H1 (cell line): ENCODE data around the gene SLC13A5. TPM values are rescaled to one million over a fixed set of nuclear protein-coding genes. Genes with fewer than 3 reads are reported as not detected.

Experiments used
- CTCF ChIA-PET: fragments of 300-600 bp; sonication (Branson Sonifier 250); formaldehyde crosslinking; loops from one replicate; lab custom pipeline; 2021; ENCODE audit not compliant: partially characterized antibody; lab: Charles Lee
- POLR2A ChIA-PET: fragments of 300-600 bp; sonication (Branson Sonifier 250); formaldehyde crosslinking; loops from one replicate; lab custom pipeline; 2021; ENCODE audit warnings: inconsistent platforms; ENCODE audit not compliant: partially characterized antibody; lab: Charles Lee
- DNase-seq, 2 experiments: peaks; one replicate each; pipeline versions ENCODE4 v3.0.0 to v3.0.0-alpha.2; 2010 to 2022; ENCODE audit warnings: low spot score in 2 of 2, low read depth in 1 of 2, mixed read lengths in 1 of 2
- FAIRE-seq: peaks from 2 replicates; lab custom pipeline; 2011; peaks lifted over from hg19 to GRCh38; lab: Jason Lieb, UNC
- H2AFZ ChIP-seq: 2 replicates; pipeline ENCODE4 v1.8.1; 2012; ENCODE audit warnings: low read length, inconsistent platforms
- H2AK5ac ChIP-seq: 2 replicates; pipeline ENCODE4 v1.6.1; 2013; ENCODE audit warnings: low read depth, low read length
- H2BK120ac ChIP-seq: replicated peaks from 2 replicates; pipeline ENCODE3; 2013; ENCODE audit warnings: low read depth, low read length, inconsistent platforms
- H2BK12ac ChIP-seq: 2 replicates; pipeline ENCODE4 v1.6.1; 2013; ENCODE audit warnings: low read depth, low read length
- H2BK15ac ChIP-seq: 2 replicates; pipeline ENCODE4 v1.6.1; 2013; ENCODE audit warnings: low read length
- H2BK20ac ChIP-seq: 2 replicates; pipeline ENCODE4 v1.6.1; 2013; ENCODE audit warnings: low read length
- H2BK5ac ChIP-seq: 2 replicates; pipeline ENCODE4 v1.6.1; 2013; ENCODE audit warnings: low read depth, low read length
- H3K14ac ChIP-seq: 2 replicates; pipeline ENCODE4 v1.6.1; 2013; ENCODE audit warnings: inconsistent platforms; ENCODE audit not compliant: insufficient read length
- H3K18ac ChIP-seq: 2 replicates; pipeline ENCODE4 v1.6.1; 2013; ENCODE audit warnings: low read length; ENCODE audit errors: extremely low read depth
- H3K23ac ChIP-seq: 2 replicates; pipeline ENCODE4 v1.6.1; 2013; ENCODE audit warnings: inconsistent platforms; ENCODE audit not compliant: insufficient read length
- H3K23me2 ChIP-seq: 2 replicates; pipeline ENCODE4 v1.6.1; 2013; ENCODE audit warnings: low read depth, low read length
- H3K27ac ChIP-seq: 2 replicates; pipeline ENCODE4 v1.6.1; 2011; ENCODE audit warnings: low read depth, low read length, inconsistent platforms
- H3K27me3 ChIP-seq, 4 experiments: replicated peaks in 1 of 4; 1 replicate in 1 of 4; 2 replicates in 3 of 4; pipeline versions ENCODE4 v1.6.1 to v1.8.1; 2011 to 2013; ENCODE audit warnings: low read length in 3 of 4, mild to moderate bottlenecking in 3 of 4, inconsistent platforms in 2 of 4, mixed read lengths in 2 of 4, moderate library complexity in 1 of 4; ENCODE audit not compliant: control insufficient read depth in 3 of 4, insufficient read depth in 3 of 4; ENCODE audit errors: extremely low read depth in 1 of 4
- H3K36me3 ChIP-seq, 4 experiments: 2 replicates each; pipeline versions ENCODE4 v1.6.1 to v1.8.1; 2011 to 2013; ENCODE audit warnings: mild to moderate bottlenecking in 4 of 4, low read length in 3 of 4, moderate library complexity in 2 of 4, control low read depth in 1 of 4, inconsistent platforms in 1 of 4; ENCODE audit not compliant: insufficient read depth in 4 of 4, control insufficient read depth in 2 of 4
- H3K4ac ChIP-seq: replicated peaks from 2 replicates; pipeline ENCODE3; 2013; ENCODE audit warnings: low read length, low read depth, mixed read lengths, inconsistent platforms; ENCODE audit not compliant: insufficient read length
- H3K4me1 ChIP-seq, 4 experiments: replicated peaks in 1 of 4; 1 replicate in 1 of 4; 2 replicates in 3 of 4; pipeline versions ENCODE4 v1.6.1 to v1.8.1; 2011 to 2013; ENCODE audit warnings: low read length in 3 of 4, inconsistent platforms in 2 of 4, mixed read lengths in 1 of 4; ENCODE audit not compliant: insufficient read depth in 4 of 4, control insufficient read depth in 3 of 4
- H3K4me2 ChIP-seq, 2 experiments: 2 replicates each; pipeline versions ENCODE4 v1.6.1 to v1.8.1; 2011 to 2013; ENCODE audit warnings: low read depth in 2 of 2, low read length in 2 of 2, control low read depth in 1 of 2, inconsistent platforms in 1 of 2, mild to moderate bottlenecking in 1 of 2; ENCODE audit not compliant: insufficient read depth in 1 of 2
- H3K4me3 ChIP-seq, 4 experiments: fragments of 200-600, 300-600 bp in 1 of 4; sonication (generic), shearing (Covaris generic), sonication (Bioruptor Twin) in 1 of 4; 2 replicates each; pipeline versions ENCODE4 v1.5.1 to v1.8.1; 2011 to 2016; ENCODE audit warnings: low read length in 4 of 4, low read depth in 3 of 4, control low read depth in 2 of 4, inconsistent platforms in 2 of 4, mild to moderate bottlenecking in 2 of 4, mixed read lengths in 1 of 4, moderate library complexity in 1 of 4; ENCODE audit not compliant: insufficient read depth in 2 of 4; ENCODE audit errors: extremely low read depth in 1 of 4
- H3K56ac ChIP-seq: replicated peaks from 2 replicates; pipeline ENCODE3; 2013; ENCODE audit warnings: low read depth, mild to moderate bottlenecking, mixed read lengths, low read length, inconsistent platforms; ENCODE audit not compliant: insufficient read length
- H3K79me1 ChIP-seq: 2 replicates; pipeline ENCODE4 v1.6.1; 2013; ENCODE audit warnings: low read depth, low read length, control low read depth
- H3K79me2 ChIP-seq, 2 experiments: 2 replicates each; pipeline versions ENCODE4 v1.6.1 to v1.8.1; 2012 to 2013; ENCODE audit warnings: low read length in 2 of 2, mild to moderate bottlenecking in 2 of 2, inconsistent platforms in 1 of 2; ENCODE audit not compliant: insufficient read depth in 2 of 2, control insufficient read depth in 1 of 2
- H3K9ac ChIP-seq, 4 experiments: replicated peaks in 1 of 4; 1 replicate in 1 of 4; 2 replicates in 3 of 4; pipeline versions ENCODE4 v1.6.1 to v1.8.1; 2011 to 2013; ENCODE audit warnings: low read depth in 3 of 4, low read length in 3 of 4, control low read depth in 2 of 4, mild to moderate bottlenecking in 2 of 4, moderate library complexity in 2 of 4, inconsistent platforms in 1 of 4; ENCODE audit errors: extremely low read depth in 1 of 4
- H3K9me3 ChIP-seq, 2 experiments: 2 replicates each; pipeline versions ENCODE4 v1.6.1 to v1.8.1; 2012 to 2013; ENCODE audit warnings: mild to moderate bottlenecking in 2 of 2, moderate library complexity in 2 of 2, control low read depth in 1 of 2, inconsistent platforms in 1 of 2, low read depth in 1 of 2, low read length in 1 of 2, mixed read lengths in 1 of 2; ENCODE audit not compliant: insufficient read depth in 2 of 2
- H4K20me1 ChIP-seq, 2 experiments: replicated peaks in 1 of 2; 2 replicates each; pipeline versions ENCODE3 to v1.8.1; 2011 to 2013; ENCODE audit warnings: inconsistent platforms in 2 of 2, low read length in 2 of 2, mild to moderate bottlenecking in 1 of 2; ENCODE audit not compliant: insufficient read depth in 2 of 2, control insufficient read depth in 1 of 2
- H4K5ac ChIP-seq: 2 replicates; pipeline ENCODE4 v1.6.1; 2013; ENCODE audit warnings: low read length, low read depth, mixed read lengths, inconsistent platforms; ENCODE audit not compliant: insufficient read length
- H4K8ac ChIP-seq: 2 replicates; pipeline ENCODE4 v1.8.0; 2013; ENCODE audit warnings: mild to moderate bottlenecking, moderate library complexity, low read length, inconsistent platforms; ENCODE audit not compliant: insufficient read depth; ENCODE audit errors: extremely low read depth
- H4K91ac ChIP-seq: replicated peaks from 2 replicates; pipeline ENCODE3; 2013; ENCODE audit warnings: low read length, mixed read lengths, inconsistent platforms; ENCODE audit not compliant: insufficient read length
- BACH1 ChIP-seq: IDR thresholded peaks from 2 replicates; pipeline ENCODE4 v1.6.1; 2012; ENCODE audit warnings: low read length, improper control_type of control experiment
- CBX8 ChIP-seq: fragments of 300-800, 300-1000 bp; sonication (generic); IDR thresholded peaks from 2 replicates; pipeline ENCODE4 v1.7.1; 2016; ENCODE audit warnings: low read depth, low read length, borderline replicate concordance
- GTF2F1 ChIP-seq: IDR thresholded peaks from 2 replicates; pipeline ENCODE4 v1.6.1; 2012; ENCODE audit warnings: low read depth, low read length, improper control_type of control experiment, borderline replicate concordance
- KDM1A ChIP-seq: fragments of 200-600, 300-600 bp; sonication (generic); IDR thresholded peaks from 2 replicates; pipeline ENCODE4 v1.7.1; 2016; ENCODE audit warnings: mild to moderate bottlenecking, low read length, borderline replicate concordance
- KDM4A ChIP-seq: IDR thresholded peaks from one replicate; pipeline ENCODE4 v1.7.1; 2012; ENCODE audit warnings: low read depth, mild to moderate bottlenecking, moderate library complexity, low read length, inconsistent platforms; ENCODE audit not compliant: severe bottlenecking
- MAFK ChIP-seq: IDR thresholded peaks from 2 replicates; pipeline ENCODE4 v1.6.1; 2012; ENCODE audit warnings: low read depth, mild to moderate bottlenecking, improper control_type of control experiment, low read length
- MAX ChIP-seq: IDR thresholded peaks from 2 replicates; pipeline ENCODE4 v1.6.1; 2012; ENCODE audit warnings: inconsistent platforms
- PHF8 ChIP-seq: fragments of 200-600 bp; sonication (generic); conservative IDR thresholded peaks from 2 replicates; pipeline ENCODE4 v1.7.1; 2012; ENCODE audit warnings: low read depth, mild to moderate bottlenecking, inconsistent platforms, low read length, moderate library complexity
- SIRT6 ChIP-seq: IDR thresholded peaks from one replicate; pipeline ENCODE4 v1.7.1; 2012; ENCODE audit warnings: low read length, inconsistent platforms
- TBP ChIP-seq: IDR thresholded peaks from 2 replicates; pipeline ENCODE4 v1.6.1; 2011; ENCODE audit warnings: low read depth, low read length, improper control_type of control experiment
- TCF12 ChIP-seq: IDR thresholded peaks from 2 replicates; pipeline ENCODE4 v1.6.1; 2011; ENCODE audit warnings: low read depth, mild to moderate bottlenecking, low read length
- TEAD4 ChIP-seq: IDR thresholded peaks from 2 replicates; pipeline ENCODE4 v1.6.1; 2012; ENCODE audit warnings: low read depth, low read length, inconsistent platforms, mixed read lengths
- ZNF274 ChIP-seq: IDR thresholded peaks from 2 replicates; pipeline ENCODE4 v1.7.0; 2012; ENCODE audit warnings: low read length, borderline replicate concordance; ENCODE audit errors: extremely low read depth
- WGBS, 2 experiments: shearing (Covaris generic) in 1 of 2; methylation state at CpG; one replicate each; pipeline versions ENCODE4 v1.1.6 to v1.1.7; 2013 to 2015; ENCODE audit warnings: low lambda C conversion rate in 2 of 2, mixed read lengths in 2 of 2, inconsistent platforms in 1 of 2, low coverage in 1 of 2, missing lambda C conversion rate in 1 of 2; ENCODE audit not compliant: insufficient replicate concordance in 2 of 2, insufficient coverage in 1 of 2, insufficient read length in 1 of 2; ENCODE audit errors: extremely low coverage in 1 of 2, missing lambda C conversion rate in 1 of 2; 5-methylcytosine and 5-hydroxymethylcytosine counted together
- polyA plus RNA-seq, 7 experiments: library from polyadenylated mRNA; depleted of rRNA in 3 of 7; stranded (reverse) in 5 of 7; unstranded in 2 of 7; fragments of >200 nt in 5 of 7; fragments of 200-250 nt in 2 of 7; gene quantifications; 1 replicate in 5 of 7; 2 replicates in 1 of 7; 4 replicates in 1 of 7; pipeline versions ENCODE4 v1.2.1 to v1.2.3, GENCODE V29; 2011 to 2013; ENCODE audit warnings: missing spikeins in 2 of 7, mixed read lengths in 2 of 7
- total RNA-seq: library from RNA; stranded (reverse); fragmentation: NEBNext Ultra II Directional; extraction: Animal tissue kit (Norgen Biotek cat#: 25700); gene quantifications from 2 replicates; pipeline ENCODE4 v1.2.1, GENCODE V29; 2021
- TF ChIP-seq, protein P1 (sequence below): IDR thresholded peaks from 2 replicates; pipeline ENCODE4 v1.6.1; 2011; ENCODE audit warnings: low read depth, mild to moderate bottlenecking, low read length; ENCODE audit not compliant: insufficient read depth

SLC13A5 gene
- total and polyA plus RNA-seq, 2 of the 8 experiments (the other 6 are each of a cell fraction or from before 2014, with no cell fraction given): 2.1 to 2.6 TPM

GRCh38 chr17:6706996-6707395, 6.2 kb downstream of the SLC13A5 start:
- no peak overlapping the region for H3K4ac ChIP-seq
- no peak overlapping the region for H2BK12ac ChIP-seq
- no peak overlapping the region for H3K27ac ChIP-seq
- H3K56ac ChIP-seq: no peak overlapping the region
- no peaks in the 10 kb centered on the region for H3K9me3 ChIP-seq
- no peak overlapping the region for H4K91ac ChIP-seq
- no peaks in the 10 kb centered on the region; the same call in 1 of the 2 replicates for H3K79me1 ChIP-seq
- no peak overlapping the region for H2BK15ac ChIP-seq
- H2BK5ac ChIP-seq: no peak overlapping the region
- H3K4me1 ChIP-seq: peaks cover 0 to 3% (median 2%) of the 10 kb centered on the region in 4 experiments; a peak in 2 of 7 replicates
- no peaks in the 10 kb centered on the region for H3K79me2 ChIP-seq
- POLR2A ChIA-PET: interaction anchor here (0.7 kb wide), 1 partner anchor 161 kb away, joined by 3 read pairs; no protein-coding TSS in a partner anchor
- no peak overlapping the region for H2BK20ac ChIP-seq
- no peak for FAIRE-seq
- DNase-seq: no peak
- H3K23me2 ChIP-seq: peaks cover 3% of the 10 kb centered on the region; the same call in 1 of the 2 replicates
- CTCF ChIA-PET: interaction anchor here (1.1 to 2.4 kb wide), 3 partner anchors 40 to 147 kb away, joined by 3 to 11 read pairs (median 4); no protein-coding TSS in a partner anchor
- H4K8ac ChIP-seq: no peak overlapping the region
- no peak overlapping the region for H3K23ac ChIP-seq
- WGBS, 2 experiments: 82% methylated on average over 7 of the region's 8 CpGs; no CpG with 5 or more reads in 1 of the 2 experiments
- no peak overlapping the region for H2BK120ac ChIP-seq
- H3K36me3 ChIP-seq: no peaks in the 10 kb centered on the region
- H3K14ac ChIP-seq: no peak overlapping the region
- no peak overlapping the region for H3K4me2 ChIP-seq
- H2AFZ ChIP-seq: no peak overlapping the region
- H3K27me3 ChIP-seq: peaks cover 0 to 6% (median 3%) of the 10 kb centered on the region in 4 experiments; a peak in 6 of 7 replicates
- no peak overlapping the region for H2AK5ac ChIP-seq
- H3K9ac ChIP-seq: no peak overlapping the region
- H4K5ac ChIP-seq: no peak overlapping the region
- H3K4me3 ChIP-seq: no peak overlapping the region
- H3K18ac ChIP-seq: no peak overlapping the region
- no peaks in the 10 kb centered on the region for H4K20me1 ChIP-seq
- no peak for TF ChIP-seq PHF8
- TF ChIP-seq SIRT6: no peak
- TF ChIP-seq TEAD4: no peak
- no peak for TF ChIP-seq GTF2F1
- TF ChIP-seq, protein P1, sequence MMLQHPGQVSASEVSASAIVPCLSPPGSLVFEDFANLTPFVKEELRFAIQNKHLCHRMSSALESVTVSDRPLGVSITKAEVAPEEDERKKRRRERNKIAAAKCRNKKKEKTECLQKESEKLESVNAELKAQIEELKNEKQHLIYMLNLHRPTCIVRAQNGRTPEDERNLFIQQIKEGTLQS: no peak
- TF ChIP-seq ZNF274: no peak
- TF ChIP-seq BACH1: no peak
- no peak for TF ChIP-seq MAFK
- no peak for TF ChIP-seq TCF12
- TF ChIP-seq KDM4A: no peak
- TF ChIP-seq TBP: no peak
- TF ChIP-seq KDM1A: no peak
- TF ChIP-seq MAX: no peak
- TF ChIP-seq CBX8: no peak
